HepG2 (cell line): Measurements from ENCODE around the gene DOCK4.

Source experiments
- CTCF ChIP-seq: sonication (generic); formaldehyde crosslinking; IDR thresholded peaks from 2 replicates; pipeline ENCODE4 v1.5.0; 2020; ENCODE audit warnings: mild to moderate bottlenecking, missing genetic modification reagents, moderate library complexity
- EZH2 ChIP-seq: conservative IDR thresholded peaks from 2 replicates; pipeline ENCODE4 v1.6.1; 2012; ENCODE audit warnings: mild to moderate bottlenecking, low read depth, low read length, moderate library complexity
- HNRNPUL1 ChIP-seq: fragments of 200-400 bp; formaldehyde crosslinking; IDR thresholded peaks from 2 replicates; pipeline ENCODE4 v1.6.1; 2017; ENCODE audit warnings: low read depth, mild to moderate bottlenecking, low read length, moderate library complexity
- KAT8 ChIP-seq: IDR thresholded peaks from 2 replicates; pipeline ENCODE4 v1.6.1; 2016; ENCODE audit warnings: missing genetic modification reagents, missing compliant biosample characterization
- MAFK ChIP-seq, 2 experiments: IDR thresholded peaks in 1 of 2; conservative IDR thresholded peaks in 1 of 2; 2 replicates each; pipeline ENCODE4 v1.6.1; 2011; ENCODE audit warnings: improper control_type of control experiment in 2 of 2, low read length in 2 of 2
- ZNF382 ChIP-seq: sonication (generic); formaldehyde crosslinking; IDR thresholded peaks from 2 replicates; pipeline ENCODE4 v1.5.0; 2020; ENCODE audit warnings: missing genetic modification reagents, mild to moderate bottlenecking, borderline replicate concordance
- TF ChIP-seq, protein P1 (sequence below), 2 experiments: IDR thresholded peaks; 2 replicates each; pipeline ENCODE4 v1.6.1; 2011 to 2012; ENCODE audit warnings: low read length in 2 of 2, borderline replicate concordance in 1 of 2, low read depth in 1 of 2, mild to moderate bottlenecking in 1 of 2, moderate library complexity in 1 of 2

DNA sequence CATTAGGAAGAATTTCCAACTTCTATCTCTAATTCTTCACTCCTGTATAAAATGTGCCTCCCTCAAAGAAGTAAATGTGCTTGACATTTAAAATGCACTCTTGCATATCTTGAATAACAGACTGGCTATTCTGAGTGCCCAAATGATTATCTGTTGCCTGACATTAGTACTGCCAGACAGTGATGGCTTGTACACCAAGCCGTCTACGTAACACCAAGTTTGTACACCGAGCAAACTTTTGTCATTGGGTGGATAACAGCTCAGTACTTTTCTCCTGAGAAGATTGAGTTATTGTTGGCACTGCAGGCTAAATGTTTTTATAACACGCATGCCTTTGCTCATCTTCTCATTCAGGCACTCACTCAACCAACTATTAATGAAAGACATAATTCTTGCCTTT, 137.2 kb downstream of the DOCK4 start:
- TF ChIP-seq KAT8 (CRISPR knock-in tag) (no peak), EZH2 (no peak), HNRNPUL1 (no peak), CTCF (CRISPR knock-in tag) (no peak), MAFK (conservative IDR thresholded peaks at IDR 0.05 in 1 of 2, IDR thresholded peaks at IDR 0.05 in 1 of 2; ENCODE audit: low read length in 2 of 2) (no peak), ZNF382 (CRISPR knock-in tag) (no peak)
- TF ChIP-seq, protein P1, sequence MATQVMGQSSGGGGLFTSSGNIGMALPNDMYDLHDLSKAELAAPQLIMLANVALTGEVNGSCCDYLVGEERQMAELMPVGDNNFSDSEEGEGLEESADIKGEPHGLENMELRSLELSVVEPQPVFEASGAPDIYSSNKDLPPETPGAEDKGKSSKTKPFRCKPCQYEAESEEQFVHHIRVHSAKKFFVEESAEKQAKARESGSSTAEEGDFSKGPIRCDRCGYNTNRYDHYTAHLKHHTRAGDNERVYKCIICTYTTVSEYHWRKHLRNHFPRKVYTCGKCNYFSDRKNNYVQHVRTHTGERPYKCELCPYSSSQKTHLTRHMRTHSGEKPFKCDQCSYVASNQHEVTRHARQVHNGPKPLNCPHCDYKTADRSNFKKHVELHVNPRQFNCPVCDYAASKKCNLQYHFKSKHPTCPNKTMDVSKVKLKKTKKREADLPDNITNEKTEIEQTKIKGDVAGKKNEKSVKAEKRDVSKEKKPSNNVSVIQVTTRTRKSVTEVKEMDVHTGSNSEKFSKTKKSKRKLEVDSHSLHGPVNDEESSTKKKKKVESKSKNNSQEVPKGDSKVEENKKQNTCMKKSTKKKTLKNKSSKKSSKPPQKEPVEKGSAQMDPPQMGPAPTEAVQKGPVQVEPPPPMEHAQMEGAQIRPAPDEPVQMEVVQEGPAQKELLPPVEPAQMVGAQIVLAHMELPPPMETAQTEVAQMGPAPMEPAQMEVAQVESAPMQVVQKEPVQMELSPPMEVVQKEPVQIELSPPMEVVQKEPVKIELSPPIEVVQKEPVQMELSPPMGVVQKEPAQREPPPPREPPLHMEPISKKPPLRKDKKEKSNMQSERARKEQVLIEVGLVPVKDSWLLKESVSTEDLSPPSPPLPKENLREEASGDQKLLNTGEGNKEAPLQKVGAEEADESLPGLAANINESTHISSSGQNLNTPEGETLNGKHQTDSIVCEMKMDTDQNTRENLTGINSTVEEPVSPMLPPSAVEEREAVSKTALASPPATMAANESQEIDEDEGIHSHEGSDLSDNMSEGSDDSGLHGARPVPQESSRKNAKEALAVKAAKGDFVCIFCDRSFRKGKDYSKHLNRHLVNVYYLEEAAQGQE (IDR thresholded peaks at IDR 0.05; ENCODE audit: borderline replicate concordance in 1 of 2, low read depth in 1 of 2, low read length in 2 of 2), result no peak
